Activated naive CD4-positive, alpha-beta T cell treated with anti-CD3 and anti-CD28 coated beads, Interleukin-2, amount 50 U/mL, for 16 hours (primary cell): ENCODE results near the gene CLIP1.

Experiments
- DNase-seq: peaks from one replicate; pipeline ENCODE4 v3.0.0-alpha.2; 2020

The CLIP1 gene

GRCh38 chr12:122354958-122355641, 67.4 kb downstream of the CLIP1 start:
- DNase-seq: no peak

GRCh38 chr12:122352394-122352793, 70.1 kb downstream of the CLIP1 start:
- no peak for DNase-seq

- no peak for DNase-seq
These were observed 72.2 kb downstream of the CLIP1 start for GRCh38 chr12:122350141-122350848.

- no peak for DNase-seq
These were observed 73.4 kb downstream of the CLIP1 start for GRCh38 chr12:122349078-122349477.

GRCh38 chr12:122348505-122348904, 74.0 kb downstream of the CLIP1 start:
- DNase-seq: no peak

- DNase-seq: no peak
These were observed 76.4 kb downstream of the CLIP1 start for GRCh38 chr12:122346054-122346453.

- no peak for DNase-seq
These were observed 77.4 kb downstream of the CLIP1 start for GRCh38 chr12:122345042-122345441.

- peak; percentile 54 for DNase-seq
These were observed 86.2 kb downstream of the CLIP1 start for GRCh38 chr12:122336015-122336946.

GRCh38 chr12:122333142-122334087, 89.1 kb downstream of the CLIP1 start:
- no peak for DNase-seq

- no peak for DNase-seq
These were observed 94.7 kb downstream of the CLIP1 start for GRCh38 chr12:122327494-122328385.

GRCh38 chr12:122327014-122327413, 95.5 kb downstream of the CLIP1 start:
- no peak for DNase-seq

GRCh38 chr12:122326586-122326985, 95.9 kb downstream of the CLIP1 start:
- no peak for DNase-seq

GRCh38 chr12:122323311-122324019, 99.0 kb downstream of the CLIP1 start:
- no peak for DNase-seq

GRCh38 chr12:122322501-122322900, 100.0 kb downstream of the CLIP1 start:
- DNase-seq: no peak

- no peak for DNase-seq
These were observed 103.6 kb downstream of the CLIP1 start for GRCh38 chr12:122318607-122319605.

GRCh38 chr12:122312926-122313325, 109.5 kb downstream of the CLIP1 start:
- no peak for DNase-seq

- DNase-seq: no peak
These were observed 110.8 kb downstream of the CLIP1 start for GRCh38 chr12:122311696-122312095.

- no peak for DNase-seq
These were observed 111.7 kb downstream of the CLIP1 start for GRCh38 chr12:122310626-122311333.
